Ovary (tissue), 3 donors: ENCODE results near the gene TEX50.

Experiments used
- CTCF ChIP-seq, 3 donors: fragments of 450-650 bp in 2 of 3; fragments of 200-600 bp in 1 of 3; IDR thresholded peaks; one replicate each; pipeline versions ENCODE4 v1.5.1 to v1.8.0; 2016 to 2022; ENCODE audit warnings: antibody characterized with exemption in 3 of 3, mild to moderate bottlenecking in 1 of 3
- EP300 ChIP-seq: sonication (generic); formaldehyde crosslinking; IDR thresholded peaks from one replicate; pipeline ENCODE4 v1.6.1; 2017; ENCODE audit warnings: antibody characterized with exemption
- POLR2A ChIP-seq: fragments of 450-650 bp; IDR thresholded peaks from one replicate; pipeline ENCODE4 v1.6.1; 2017; ENCODE audit warnings: antibody characterized with exemption, mild to moderate bottlenecking, moderate library complexity
- donor health status: DM: no; HTN: no; CAD: no.

GRCh38 chr1:173603056-173603591 lies 32.0 kb upstream of the TEX50 start, which contains the start of gene SLC9C2:
- no peak for TF ChIP-seq CTCF (IDR thresholded peaks at IDR 0.05)
- no peak for TF ChIP-seq EP300
- TF ChIP-seq POLR2A, result no peak
